LNCaP clone FGC (cell line): ENCODE data around the gene NCR3LG1.

ENCODE experiments used
- DNase-seq: peaks from one replicate; pipeline ENCODE4 v3.0.0-alpha.2; 2011; ENCODE audit warnings: low read depth
- H3K4me3 ChIP-seq: 2 replicates; pipeline ENCODE4 v1.5.1; 2011; ENCODE audit warnings: mild to moderate bottlenecking, low read depth, low read length, control low read depth
- TF ChIP-seq, protein P1 (sequence below): IDR thresholded peaks from 2 replicates; pipeline ENCODE4 v1.5.1; 2012; ENCODE audit warnings: mild to moderate bottlenecking; ENCODE audit not compliant: control insufficient read depth, insufficient read depth; ENCODE audit errors: extremely low read depth

Gene NCR3LG1

DNA sequence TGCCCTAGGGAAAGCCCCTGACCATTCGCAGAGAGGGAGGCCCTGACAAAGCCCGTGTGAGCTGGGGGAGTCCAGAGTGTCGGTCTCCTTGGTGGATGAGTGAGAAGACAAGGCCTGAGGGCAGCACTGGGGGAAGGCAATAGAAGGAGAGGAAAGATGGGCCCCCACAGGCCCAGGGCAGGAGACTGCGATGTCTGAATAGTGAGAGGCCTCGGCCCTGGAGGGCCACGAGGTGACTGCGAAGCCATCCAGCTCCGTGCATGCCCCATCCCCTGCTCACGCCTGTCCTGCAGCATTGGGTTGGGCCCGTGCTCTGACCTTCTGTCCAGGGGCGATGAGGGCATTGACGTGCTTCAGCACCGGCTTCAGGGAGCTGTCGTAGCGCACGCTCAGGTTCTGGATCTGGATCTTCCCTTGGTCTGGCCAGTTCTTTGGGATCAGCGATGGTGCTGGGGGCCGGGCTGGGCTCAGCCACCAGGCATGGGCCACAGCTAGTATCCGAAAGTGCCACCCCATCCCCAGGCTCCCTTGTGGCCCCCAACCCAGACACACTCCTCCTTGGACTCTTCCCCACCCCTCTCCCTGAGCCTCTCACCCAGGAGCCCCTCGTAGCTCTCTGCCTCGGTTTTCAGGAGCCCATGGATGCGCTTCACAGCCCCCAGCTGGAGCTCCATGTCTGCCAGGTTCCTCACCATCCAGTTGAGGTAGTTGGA, 45.2 kb downstream of the NCR3LG1 start:
- TF ChIP-seq, protein P1, sequence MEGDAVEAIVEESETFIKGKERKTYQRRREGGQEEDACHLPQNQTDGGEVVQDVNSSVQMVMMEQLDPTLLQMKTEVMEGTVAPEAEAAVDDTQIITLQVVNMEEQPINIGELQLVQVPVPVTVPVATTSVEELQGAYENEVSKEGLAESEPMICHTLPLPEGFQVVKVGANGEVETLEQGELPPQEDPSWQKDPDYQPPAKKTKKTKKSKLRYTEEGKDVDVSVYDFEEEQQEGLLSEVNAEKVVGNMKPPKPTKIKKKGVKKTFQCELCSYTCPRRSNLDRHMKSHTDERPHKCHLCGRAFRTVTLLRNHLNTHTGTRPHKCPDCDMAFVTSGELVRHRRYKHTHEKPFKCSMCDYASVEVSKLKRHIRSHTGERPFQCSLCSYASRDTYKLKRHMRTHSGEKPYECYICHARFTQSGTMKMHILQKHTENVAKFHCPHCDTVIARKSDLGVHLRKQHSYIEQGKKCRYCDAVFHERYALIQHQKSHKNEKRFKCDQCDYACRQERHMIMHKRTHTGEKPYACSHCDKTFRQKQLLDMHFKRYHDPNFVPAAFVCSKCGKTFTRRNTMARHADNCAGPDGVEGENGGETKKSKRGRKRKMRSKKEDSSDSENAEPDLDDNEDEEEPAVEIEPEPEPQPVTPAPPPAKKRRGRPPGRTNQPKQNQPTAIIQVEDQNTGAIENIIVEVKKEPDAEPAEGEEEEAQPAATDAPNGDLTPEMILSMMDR = no peak
- DNase-seq = no peak
- no peak overlapping the region for H3K4me3 ChIP-seq

- no peak overlapping the region for H3K4me3 ChIP-seq
- DNase-seq = no peak
- TF ChIP-seq, protein P1 = no peak
Observed at GRCh38 chr11:17397311-17398002, 45.9 kb downstream of the NCR3LG1 start.

- no peak for DNase-seq
- TF ChIP-seq, protein P1 = no peak
- H3K4me3 ChIP-seq = no peak overlapping the region
Observed at GRCh38 chr11:17399236-17399635, 47.6 kb downstream of the NCR3LG1 start.

- TF ChIP-seq, protein P1 = no peak
Observed at GRCh38 chr11:17400048-17400775, 48.6 kb downstream of the NCR3LG1 start.

DNA sequence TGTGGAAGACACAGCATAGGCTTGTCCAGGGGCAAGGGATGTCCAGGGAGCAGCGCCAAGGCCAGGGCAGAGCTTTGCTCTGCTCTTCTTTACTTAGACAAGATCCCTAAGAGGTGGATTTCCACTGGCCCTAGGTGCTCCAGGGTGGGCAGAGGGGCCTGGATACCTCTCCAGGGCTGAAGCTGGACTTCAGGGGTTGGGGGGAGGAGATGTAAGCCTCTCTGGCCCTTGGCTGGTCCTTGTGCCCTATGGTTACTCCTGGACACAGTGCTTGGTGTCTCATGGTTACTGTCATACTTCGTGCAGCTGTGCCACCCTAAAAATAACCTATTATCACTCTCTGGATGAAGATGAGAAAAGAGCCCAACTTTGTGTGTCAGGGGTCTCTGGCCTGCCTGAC, 49.7 kb downstream of the NCR3LG1 start:
- no peak for DNase-seq
- H3K4me3 ChIP-seq = no peak overlapping the region
- TF ChIP-seq, protein P1 = no peak

More at GRCh38 chr11:17400048-17400775, 48.6 kb downstream of the NCR3LG1 start:
- DNase-seq = no peak
- H3K4me3 ChIP-seq = no peak overlapping the region

DNA sequence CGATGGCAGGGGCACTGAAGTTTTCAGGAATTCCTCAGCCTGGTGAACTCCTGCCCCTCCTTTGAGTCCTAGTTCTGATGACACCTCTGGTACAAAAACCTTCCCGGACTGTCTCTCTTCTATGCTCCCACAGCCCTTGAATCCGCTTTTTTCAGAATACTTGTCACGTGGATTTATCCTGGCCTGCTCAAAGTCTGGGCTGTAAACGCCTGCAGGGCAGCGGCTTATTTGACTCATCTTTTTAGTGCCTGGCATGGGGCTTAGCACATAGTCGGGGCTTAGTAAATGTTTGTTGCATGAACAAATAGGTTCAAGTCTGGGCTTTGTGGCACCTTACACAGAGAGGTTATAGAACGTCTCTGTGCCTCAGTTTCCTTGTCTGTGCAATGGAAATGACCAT, 50.2 kb downstream of the NCR3LG1 start:
- H3K4me3 ChIP-seq = no peak overlapping the region
- TF ChIP-seq, protein P1 = no peak
- DNase-seq = no peak
